SU-DHL-6 (cell line): ENCODE measurements around the gene NTRK1.

Experiments used
- H2AFZ ChIP-seq: fragments of 200-600 bp; sonication (generic); 2 replicates; pipeline ENCODE4 v1.6.1; 2014; ENCODE audit warnings: low read depth, mild to moderate bottlenecking, moderate library complexity, mixed read lengths, antibody characterized with exemption, low read length; ENCODE audit not compliant: severe bottlenecking
- H3F3A ChIP-seq: fragments of 200-600 bp; shearing (Covaris generic); 2 replicates; pipeline ENCODE4 v1.6.0; 2016; ENCODE audit warnings: antibody characterized with exemption, mild to moderate bottlenecking; ENCODE audit not compliant: insufficient read depth
- H3K27ac ChIP-seq: fragments of 200-600 bp; sonication (generic); 2 replicates; pipeline ENCODE4 v1.5.1; 2016; ENCODE audit warnings: low read depth, mild to moderate bottlenecking, low read length, moderate library complexity, mixed read lengths
- H3K27me3 ChIP-seq: fragments of 200-600 bp; sonication (generic), shearing (Covaris generic); 2 replicates; pipeline ENCODE4 v1.6.0; 2014; ENCODE audit warnings: mild to moderate bottlenecking, low read length
- H3K36me3 ChIP-seq: fragments of 200-600 bp; sonication (generic); 2 replicates; pipeline ENCODE4 v1.6.1; 2014; ENCODE audit warnings: mild to moderate bottlenecking, low read length, mixed read lengths
- H3K4me2 ChIP-seq: fragments of 300-600, 200-600 bp; shearing (Covaris generic), sonication (generic); 2 replicates; pipeline ENCODE4 v1.6.0; 2014; ENCODE audit warnings: low read length, low read depth, mild to moderate bottlenecking; ENCODE audit not compliant: poor library complexity, severe bottlenecking
- H3K4me3 ChIP-seq: fragments of 200-600 bp; sonication (generic); 2 replicates; pipeline ENCODE4 v1.5.1; 2014; ENCODE audit warnings: antibody characterized with exemption, low read length, mild to moderate bottlenecking, mixed read lengths; ENCODE audit not compliant: insufficient read depth, poor library complexity, severe bottlenecking
- H3K79me2 ChIP-seq: fragments of 200-600 bp; sonication (generic); 2 replicates; pipeline ENCODE4 v1.6.1; 2014; ENCODE audit warnings: mild to moderate bottlenecking, low read length, moderate library complexity; ENCODE audit not compliant: insufficient read depth
- H3K9ac ChIP-seq: fragments of 200-600 bp; sonication (generic); 2 replicates; pipeline ENCODE4 v1.7.0; 2014; ENCODE audit warnings: mild to moderate bottlenecking, low read length
- H3K9me2 ChIP-seq: fragments of 200-600 bp; sonication (generic); replicated peaks from 2 replicates; pipeline ENCODE4 v1.6.1; 2014; ENCODE audit warnings: low read length; ENCODE audit not compliant: insufficient read depth
- H3K9me3 ChIP-seq: fragments of 200-600 bp; sonication (generic); 2 replicates; pipeline ENCODE4 v1.6.1; 2014; ENCODE audit warnings: low read length, mixed read lengths; ENCODE audit not compliant: insufficient read depth
- H4K20me1 ChIP-seq: fragments of 200-600 bp; sonication (generic); 2 replicates; pipeline ENCODE4 v1.6.1; 2014; ENCODE audit warnings: low read depth, mild to moderate bottlenecking, antibody characterized with exemption, low read length, moderate library complexity, mixed read lengths
- CTCF ChIP-seq: fragments of 200-600 bp; sonication (generic); IDR thresholded peaks from one replicate; pipeline ENCODE4 v1.5.1; 2017; ENCODE audit warnings: antibody characterized with exemption, mild to moderate bottlenecking, low read length, moderate library complexity; ENCODE audit not compliant: insufficient read depth, poor library complexity, severe bottlenecking
- EZH2phosphoT487 ChIP-seq: fragments of 200-600 bp; sonication (generic), shearing (Covaris generic); conservative IDR thresholded peaks from 2 replicates; pipeline ENCODE4 v1.6.1; 2018; ENCODE audit warnings: mild to moderate bottlenecking, antibody characterized with exemption, low read length, moderate library complexity, mixed read lengths

The NTRK1 gene

GRCh38 chr1:156828400-156829124 lies 32.1 kb upstream of the NTRK1 start:
- Histone ChIP-seq H4K20me1 (no peaks in the 10 kb centered on the region), H3K9me2 (no peaks in the 10 kb centered on the region), H3K36me3 (no peaks in the 10 kb centered on the region), H3K27me3 (no peaks in the 10 kb centered on the region), H3K9ac (no peak overlapping the region), H3K79me2 (no peaks in the 10 kb centered on the region), H2AFZ (no peak overlapping the region), H3F3A (no peaks in the 10 kb centered on the region), H3K4me3 (no peak overlapping the region), H3K4me2 (no peak overlapping the region), H3K9me3 (no peaks in the 10 kb centered on the region), H3K27ac (no peak overlapping the region)
- TF ChIP-seq CTCF, result no peak
- TF ChIP-seq EZH2phosphoT487, result no peak

- Histone ChIP-seq H4K20me1 (no peaks in the 10 kb centered on the region), H3K27me3 (no peaks in the 10 kb centered on the region), H3F3A (no peaks in the 10 kb centered on the region), H3K4me3 (no peak overlapping the region), H3K4me2 (no peak overlapping the region), H3K9me2 (no peaks in the 10 kb centered on the region), H2AFZ (no peak overlapping the region), H3K9me3 (no peaks in the 10 kb centered on the region), H3K27ac (no peak overlapping the region), H3K36me3 (no peaks in the 10 kb centered on the region), H3K9ac (no peak overlapping the region), H3K79me2 (no peaks in the 10 kb centered on the region)
- no peak for TF ChIP-seq EZH2phosphoT487
- TF ChIP-seq CTCF, result no peak
These were observed 28.2 kb upstream of the NTRK1 start for GRCh38 chr1:156832434-156832833.

GRCh38 chr1:156833603-156834002 lies 27.1 kb upstream of the NTRK1 start:
- H3K27me3 ChIP-seq, result no peaks in the 10 kb centered on the region
- no peak overlapping the region for H3K9ac ChIP-seq
- H3K4me3 ChIP-seq, result no peak overlapping the region
- H2AFZ ChIP-seq, result no peak overlapping the region
- H4K20me1 ChIP-seq, result no peaks in the 10 kb centered on the region
- H3K9me2 ChIP-seq, result no peaks in the 10 kb centered on the region
- no peaks in the 10 kb centered on the region for H3K36me3 ChIP-seq
- no peak overlapping the region for H3K27ac ChIP-seq
- no peaks in the 10 kb centered on the region for H3K79me2 ChIP-seq
- TF ChIP-seq EZH2phosphoT487 (no peak), CTCF (no peak)
- no peak overlapping the region for H3K4me2 ChIP-seq
- H3F3A ChIP-seq, result no peaks in the 10 kb centered on the region
- no peaks in the 10 kb centered on the region for H3K9me3 ChIP-seq
